ENCODE results near the gene TRAPPC6A.

The TRAPPC6A gene

DNA sequence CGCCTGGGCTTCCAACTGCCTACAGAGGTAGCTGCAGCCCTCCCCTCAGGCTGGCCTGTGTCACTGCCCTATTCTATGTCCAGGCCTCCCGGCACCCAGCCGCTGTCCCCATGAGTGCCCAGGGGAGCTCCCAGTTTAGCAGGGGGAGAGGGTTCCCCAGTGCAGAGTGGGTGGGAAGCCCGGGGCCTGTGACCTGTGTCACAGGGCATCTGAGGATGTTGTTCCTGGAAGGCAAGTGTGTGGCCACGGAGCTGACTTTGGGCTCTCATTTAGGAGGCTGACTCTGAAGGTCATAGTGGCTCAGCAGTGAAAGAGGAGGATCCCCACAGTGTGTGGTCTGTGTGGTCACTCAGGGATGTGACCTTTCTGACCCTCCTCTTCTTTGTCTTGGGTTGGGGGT is 59.9 kb downstream of the TRAPPC6A start:
- Histone ChIP-seq H3K27me3 (ENCODE audit: insufficient read depth, low read length) (no peaks in the 10 kb centered on the region), H3K9me3 (ENCODE audit: low read length) (no peaks in the 10 kb centered on the region), H3K4me1 (ENCODE audit: insufficient read depth, low read length, severe bottlenecking) (peaks cover 83% of the 10 kb centered on the region), H3K9me2 (ENCODE audit: low read depth, low read length) (no peaks in the 10 kb centered on the region), H3K9ac (ENCODE audit: low read length) (peak overlapping the region; percentile 19; the same call in 1 of the 2 replicates), H3K36me3 (ENCODE audit: insufficient read depth, low read length) (no peaks in the 10 kb centered on the region), H3F3A (ENCODE audit: insufficient read depth, low read length) (no peaks in the 10 kb centered on the region), H2AFZ (ENCODE audit: low read length) (no peak overlapping the region), H3K4me2 (ENCODE audit: low read length) (peak overlapping the region; percentile 49; the same call in 1 of the 2 replicates), H4K20me1 (ENCODE audit: insufficient read depth, low read length) (no peaks in the 10 kb centered on the region), H3K4me3 (ENCODE audit: low read depth, low read length, poor library complexity, severe bottlenecking) (peak overlapping the region; percentile 9), H3K27ac (ENCODE audit: low read depth, low read length, poor library complexity, severe bottlenecking) (peak overlapping the region; percentile 84), H3K79me2 (ENCODE audit: insufficient read depth, low read length) (no peaks in the 10 kb centered on the region)
- TF ChIP-seq EZH2 (IDR thresholded peaks at IDR 0.05; ENCODE audit: borderline replicate concordance, low read length) (no peak), CTCF (IDR thresholded peaks at IDR 0.05; ENCODE audit: low read length) (no peak)

- Histone ChIP-seq H3K9me3 (ENCODE audit: low read length) (no peaks in the 10 kb centered on the region), H3K9me2 (ENCODE audit: low read depth, low read length) (no peaks in the 10 kb centered on the region), H3K27me3 (ENCODE audit: insufficient read depth, low read length) (no peaks in the 10 kb centered on the region), H3K36me3 (ENCODE audit: insufficient read depth, low read length) (no peaks in the 10 kb centered on the region), H3K4me3 (ENCODE audit: low read depth, low read length, poor library complexity, severe bottlenecking) (no peak overlapping the region), H4K20me1 (ENCODE audit: insufficient read depth, low read length) (no peaks in the 10 kb centered on the region), H3F3A (ENCODE audit: insufficient read depth, low read length) (no peaks in the 10 kb centered on the region), H3K79me2 (ENCODE audit: insufficient read depth, low read length) (no peaks in the 10 kb centered on the region), H3K9ac (ENCODE audit: low read length) (peak overlapping the region; percentile 15; the same call in 1 of the 2 replicates), H2AFZ (ENCODE audit: low read length) (no peak overlapping the region), H3K4me2 (ENCODE audit: low read length) (peak overlapping the region; percentile 49; the same call in 1 of the 2 replicates), H3K4me1 (ENCODE audit: insufficient read depth, low read length, severe bottlenecking) (peaks cover 87% of the 10 kb centered on the region), H3K27ac (ENCODE audit: low read depth, low read length, poor library complexity, severe bottlenecking) (peak overlapping the region; percentile 84)
- TF ChIP-seq CTCF (IDR thresholded peaks at IDR 0.05; ENCODE audit: low read length) (no peak), EZH2 (IDR thresholded peaks at IDR 0.05; ENCODE audit: borderline replicate concordance, low read length) (no peak)
Measured at GRCh38 chr19:45117671-45118070, 60.4 kb downstream of the TRAPPC6A start.

DNA sequence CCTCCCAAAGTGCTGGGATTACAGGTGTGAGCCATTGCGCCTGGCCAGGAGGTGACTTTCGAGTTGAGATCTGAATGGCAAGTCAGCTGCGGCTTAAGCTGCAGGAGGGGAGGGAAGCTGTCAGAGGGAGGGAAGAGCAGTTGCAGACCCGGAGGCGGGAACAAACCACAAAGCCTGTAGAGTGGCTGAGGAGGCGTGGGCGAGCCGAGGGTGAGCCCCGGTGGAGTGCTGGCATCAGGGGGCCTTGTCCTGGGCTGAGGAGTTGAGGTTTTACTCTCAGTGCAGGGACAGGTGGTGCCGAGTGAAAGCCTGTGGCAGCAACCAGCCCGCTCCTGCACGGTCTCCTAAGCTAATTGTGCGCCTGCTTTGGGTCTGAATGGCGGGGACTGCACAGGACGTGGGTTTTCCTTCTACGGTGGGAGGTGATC is 60.9 kb downstream of the TRAPPC6A start:
- TF ChIP-seq EZH2 (IDR thresholded peaks at IDR 0.05; ENCODE audit: borderline replicate concordance, low read length): no peak
- no peak for TF ChIP-seq CTCF (IDR thresholded peaks at IDR 0.05; ENCODE audit: low read length)
- H3K4me2 ChIP-seq (ENCODE audit: low read length): peak overlapping the region; percentile 49; the same call in 1 of the 2 replicates
- H3K9me3 ChIP-seq (ENCODE audit: low read length): no peaks in the 10 kb centered on the region
- no peaks in the 10 kb centered on the region for H3K36me3 ChIP-seq (ENCODE audit: insufficient read depth, low read length)
- peak overlapping the region; percentile 15; the same call in 1 of the 2 replicates for H3K9ac ChIP-seq (ENCODE audit: low read length)
- H3K27ac ChIP-seq (ENCODE audit: low read depth, low read length, poor library complexity, severe bottlenecking): peak overlapping the region; percentile 84
- no peaks in the 10 kb centered on the region for H3K79me2 ChIP-seq (ENCODE audit: insufficient read depth, low read length)
- no peaks in the 10 kb centered on the region for H3K9me2 ChIP-seq (ENCODE audit: low read depth, low read length)
- H3K27me3 ChIP-seq (ENCODE audit: insufficient read depth, low read length): no peaks in the 10 kb centered on the region
- H3K4me1 ChIP-seq (ENCODE audit: insufficient read depth, low read length, severe bottlenecking): peaks cover 88% of the 10 kb centered on the region
- no peak overlapping the region for H3K4me3 ChIP-seq (ENCODE audit: low read depth, low read length, poor library complexity, severe bottlenecking)
- H3F3A ChIP-seq (ENCODE audit: insufficient read depth, low read length): no peaks in the 10 kb centered on the region
- H4K20me1 ChIP-seq (ENCODE audit: insufficient read depth, low read length): no peaks in the 10 kb centered on the region
- no peak overlapping the region for H2AFZ ChIP-seq (ENCODE audit: low read length)

Data from OCI-LY1 (cell line).